ENCODE data around the gene TAS2R43. TPM values are rescaled to one million over a fixed set of nuclear protein-coding genes. Genes with fewer than 3 reads are reported as not detected.
A peak's percentile ranks its signal among the peaks of the same experiment; 100 is the strongest.
"Not testable (repeated sequence)": the region's sequence is repeated elsewhere in the genome, so short reads cannot be mapped to it uniquely, and the experiment has no call there.

The TAS2R43 gene, protein sequence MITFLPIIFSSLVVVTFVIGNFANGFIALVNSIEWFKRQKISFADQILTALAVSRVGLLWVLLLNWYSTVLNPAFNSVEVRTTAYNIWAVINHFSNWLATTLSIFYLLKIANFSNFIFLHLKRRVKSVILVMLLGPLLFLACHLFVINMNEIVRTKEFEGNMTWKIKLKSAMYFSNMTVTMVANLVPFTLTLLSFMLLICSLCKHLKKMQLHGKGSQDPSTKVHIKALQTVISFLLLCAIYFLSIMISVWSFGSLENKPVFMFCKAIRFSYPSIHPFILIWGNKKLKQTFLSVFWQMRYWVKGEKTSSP
- not detected for polyA plus RNA-seq

DNA sequence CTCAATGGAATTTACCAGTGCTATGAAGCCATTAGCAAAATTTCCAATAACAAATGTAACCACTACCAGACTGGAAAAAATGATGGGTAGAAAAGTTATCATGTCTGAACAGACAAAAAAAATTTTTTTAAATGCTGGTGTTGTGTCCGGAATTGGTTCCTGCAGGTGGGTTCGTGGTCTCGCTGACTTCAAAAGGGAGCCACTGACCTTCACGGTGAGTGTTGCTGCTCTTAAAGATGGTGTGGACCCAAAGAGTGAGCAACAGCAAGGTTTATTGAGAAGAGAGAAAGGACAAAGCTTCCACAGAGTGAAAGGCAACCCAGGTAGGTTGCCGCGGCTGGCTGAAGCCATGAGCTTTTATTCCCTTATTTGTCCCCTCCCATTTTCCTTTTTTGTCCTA is at the start of gene TAS2R43:
TSS of gene TAS2R43 (minus strand) at position 186 of the 400 bp plus-strand sequence. CDS start at position 102, 84 bp downstream.
- H3K4me1 Mint-ChIP-seq = peaks cover 0 to 1% of the 10 kb centered on the region in 2 donors
- no peaks in the 10 kb centered on the region for H3K27me3 Mint-ChIP-seq (ENCODE audit: low read depth in 3 of 3)
- H3K36me3 Mint-ChIP-seq = no peaks in the 10 kb centered on the region
- H3K9me3 Mint-ChIP-seq = no peaks in the 10 kb centered on the region
- no peak within 1 kb of the TSS for H3K4me3 Mint-ChIP-seq
- H3K27ac Mint-ChIP-seq = no peak within 1 kb of the TSS
- DNase-seq = no peak

DNA sequence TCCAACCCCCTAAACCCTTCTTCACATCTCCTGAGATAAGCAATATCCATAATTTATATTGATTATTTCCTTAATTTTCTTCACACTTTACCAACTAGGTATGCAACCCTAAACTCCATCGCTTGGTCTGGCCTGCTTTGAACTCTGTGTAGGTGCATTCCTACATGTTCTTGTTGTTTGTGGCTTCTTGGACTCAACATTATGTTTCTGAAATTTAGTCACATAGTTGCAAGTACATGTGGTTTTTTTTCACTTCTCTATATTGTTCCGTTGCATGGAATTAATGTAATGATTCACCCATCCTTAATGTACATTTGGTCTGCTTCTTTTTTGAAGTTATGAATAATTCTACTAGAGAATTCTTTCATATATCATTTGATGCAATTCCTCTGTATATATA is 44.0 kb upstream of the TAS2R43 start:
- Mint-ChIP-seq H3K4me1 (peaks cover 4 to 68% of the 10 kb centered on the region in 2 donors), H3K9me3 (no peaks in the 10 kb centered on the region), H3K27ac (no peak overlapping the region), H3K27me3 (ENCODE audit: low read depth in 3 of 3) (no peaks in the 10 kb centered on the region), H3K36me3 (no peaks in the 10 kb centered on the region), H3K4me3 (no peak overlapping the region)
- DNase-seq = no peak

DNA sequence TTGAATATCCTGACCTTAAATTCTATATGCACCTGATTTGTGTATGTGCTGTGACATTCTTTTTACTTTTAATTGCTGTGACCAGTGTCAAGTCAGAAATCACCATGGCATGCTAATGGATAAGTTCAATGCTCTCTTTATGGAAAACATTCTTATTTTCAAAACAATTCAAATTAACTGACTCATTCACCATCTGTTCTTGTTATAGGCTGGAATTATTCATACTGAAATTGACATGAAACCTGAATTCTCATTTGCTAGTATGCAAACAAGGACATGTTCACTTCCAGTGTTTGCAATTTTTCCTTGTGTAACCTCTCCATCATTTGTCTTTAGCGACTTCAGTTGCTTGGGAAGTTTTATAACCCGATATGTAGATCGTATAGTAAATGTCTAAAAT is 42.2 kb upstream of the TAS2R43 start, which contains the start of gene TAS2R30:
TSS of gene TAS2R30 (minus strand) at position 340 of the 400 bp plus-strand sequence. CDS start 400 bp downstream, outside the sequence.
- H3K9me3 Mint-ChIP-seq = no peaks in the 10 kb centered on the region
- H3K4me3 Mint-ChIP-seq = no peak within 1 kb of the TSS
- H3K27me3 Mint-ChIP-seq (ENCODE audit: low read depth in 3 of 3) = no peaks in the 10 kb centered on the region
- H3K36me3 Mint-ChIP-seq = peaks cover 0 to under 1% (median 0%) of the 10 kb centered on the region in 3 donors
- peaks cover 8 to 74% of the 10 kb centered on the region in 2 donors for H3K4me1 Mint-ChIP-seq
- DNase-seq = no peak
- H3K27ac Mint-ChIP-seq = no peak within 1 kb of the TSS

DNA sequence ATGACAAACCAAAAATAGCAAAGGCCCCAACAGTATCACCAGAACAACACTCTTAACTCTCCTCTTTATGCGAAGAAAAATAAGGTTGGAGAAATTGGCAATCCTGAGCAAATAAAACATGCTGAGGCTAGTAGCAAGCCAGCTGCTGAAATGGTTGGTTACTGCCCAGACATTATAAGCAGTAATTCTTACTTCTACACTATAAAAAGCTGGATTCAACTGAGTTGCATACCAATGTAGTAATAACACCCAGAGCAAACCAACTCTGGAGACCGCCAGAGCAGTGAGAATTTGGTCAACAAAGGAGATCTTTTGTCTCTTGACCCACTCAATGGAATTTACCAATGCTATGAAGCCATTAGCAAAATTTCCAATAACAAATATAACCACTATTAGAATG is 41.7 kb upstream of the TAS2R43 start:
- Mint-ChIP-seq H3K4me1 (peaks cover 8 to 78% of the 10 kb centered on the region in 2 donors), H3K27ac (no peak overlapping the region), H3K27me3 (ENCODE audit: low read depth in 3 of 3) (no peaks in the 10 kb centered on the region), H3K9me3 (no peaks in the 10 kb centered on the region), H3K36me3 (peaks cover 0 to 5% (median 0%) of the 10 kb centered on the region in 3 donors), H3K4me3 (no peak overlapping the region)
- DNase-seq = no peak

DNA sequence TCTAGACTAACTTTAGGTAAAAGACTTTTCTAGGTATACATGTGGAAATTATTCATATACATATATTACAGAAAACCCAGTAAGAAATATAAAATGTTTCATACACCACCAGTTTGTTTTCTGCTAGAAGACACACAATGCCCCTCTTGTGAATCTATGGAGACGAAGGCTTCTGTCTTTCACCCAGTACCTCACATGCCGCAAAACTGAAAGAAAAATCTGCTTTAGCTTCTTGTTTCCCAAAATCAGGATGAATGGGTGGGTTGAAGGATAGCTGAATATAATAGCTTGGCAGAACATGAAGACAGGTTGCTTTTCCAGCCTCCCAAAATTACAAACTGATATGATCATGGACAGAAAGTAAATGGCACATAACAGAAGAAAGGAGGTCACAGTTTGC is 41.0 kb upstream of the TAS2R43 start:
- no peaks in the 10 kb centered on the region for H3K9me3 Mint-ChIP-seq
- no peak overlapping the region for H3K4me3 Mint-ChIP-seq
- H3K36me3 Mint-ChIP-seq = peaks cover 0 to 8% (median 0%) of the 10 kb centered on the region in 3 donors
- DNase-seq = no peak
- H3K27ac Mint-ChIP-seq = no peak overlapping the region
- H3K27me3 Mint-ChIP-seq (ENCODE audit: low read depth in 3 of 3) = no peaks in the 10 kb centered on the region
- H3K4me1 Mint-ChIP-seq = peaks cover 8 to 83% of the 10 kb centered on the region in 2 donors

DNA sequence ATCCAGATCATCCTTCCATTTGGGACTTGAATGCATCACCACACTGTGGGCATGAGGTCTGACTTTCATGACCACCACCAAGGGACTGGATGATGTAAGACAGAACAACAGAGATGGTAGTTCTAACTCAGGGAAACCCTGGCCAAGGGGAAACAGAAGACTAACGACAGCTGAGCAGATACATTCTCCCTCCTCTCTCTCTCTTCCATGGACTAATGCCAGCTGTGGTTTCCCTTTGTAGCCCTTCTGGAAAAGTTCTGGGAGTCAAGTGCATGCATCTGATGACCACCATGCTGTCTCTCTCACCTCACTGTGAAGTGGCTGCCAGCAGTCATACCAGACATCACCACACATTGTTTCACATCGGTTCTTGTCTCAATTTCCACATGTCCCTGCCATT is 38.9 kb upstream of the TAS2R43 start:
- H3K4me3 Mint-ChIP-seq = no peak overlapping the region
- peak overlapping the region in 2 of 6 donors; percentile 19 to 59 for H3K27ac Mint-ChIP-seq
- H3K27me3 Mint-ChIP-seq (ENCODE audit: low read depth in 3 of 3) = no peaks in the 10 kb centered on the region
- H3K9me3 Mint-ChIP-seq = no peaks in the 10 kb centered on the region
- DNase-seq = no peak
- peaks cover 8 to 72% of the 10 kb centered on the region in 2 donors for H3K4me1 Mint-ChIP-seq
- H3K36me3 Mint-ChIP-seq = peaks cover 3 to 13% (median 6%) of the 10 kb centered on the region in 3 donors

DNA sequence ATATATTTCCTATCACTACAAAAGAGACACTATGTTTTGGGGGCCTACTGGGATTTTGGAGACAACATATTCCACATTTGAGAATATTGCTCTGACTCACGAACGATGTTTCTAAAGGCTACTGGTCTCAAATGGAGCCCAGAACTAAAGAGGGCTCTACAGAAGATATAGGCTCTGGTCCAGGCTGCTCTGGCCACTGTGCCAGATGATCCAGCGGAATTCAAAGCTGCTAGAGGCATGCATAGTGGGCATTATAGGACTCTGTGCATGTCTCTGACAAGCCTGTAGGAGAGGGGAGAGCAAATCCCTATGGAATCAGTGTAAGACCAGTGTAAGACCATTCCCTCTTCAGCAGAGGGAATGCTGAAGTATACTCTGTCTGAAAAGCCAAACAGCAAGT is 38.3 kb upstream of the TAS2R43 start:
- no peaks in the 10 kb centered on the region for H3K27me3 Mint-ChIP-seq (ENCODE audit: low read depth in 3 of 3)
- no peak for DNase-seq
- H3K9me3 Mint-ChIP-seq = no peaks in the 10 kb centered on the region
- peaks cover 3 to 13% (median 6%) of the 10 kb centered on the region in 3 donors for H3K36me3 Mint-ChIP-seq
- H3K27ac Mint-ChIP-seq = no peak overlapping the region
- peaks cover 8 to 66% of the 10 kb centered on the region in 2 donors for H3K4me1 Mint-ChIP-seq
- no peak overlapping the region for H3K4me3 Mint-ChIP-seq

DNA sequence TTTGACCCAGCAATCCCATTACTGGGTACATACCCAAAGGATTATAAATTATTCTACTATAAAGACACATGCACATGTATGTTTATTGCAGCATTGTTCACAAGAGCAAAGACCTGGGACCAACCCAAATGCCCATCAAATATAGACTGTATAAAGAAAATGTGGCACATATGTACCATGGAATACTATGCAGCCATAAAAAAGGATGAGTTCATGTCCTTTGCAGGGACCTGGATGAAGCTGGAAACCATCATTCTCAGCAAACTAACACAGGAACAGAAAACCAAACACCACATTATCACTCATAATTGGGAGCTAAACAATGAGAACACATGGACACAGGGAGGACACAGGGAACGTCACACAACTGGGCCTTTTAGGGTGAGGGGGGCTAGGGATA is 22.0 kb upstream of the TAS2R43 start:
- not testable (repeated sequence) for H3K27ac Mint-ChIP-seq; H3K27me3 Mint-ChIP-seq (ENCODE audit: low read depth in 3 of 3); DNase-seq; H3K4me3 Mint-ChIP-seq
- H3K36me3 Mint-ChIP-seq = peaks cover 10 to 34% (median 27%) of the 10 kb centered on the region in 3 donors
- peaks cover 0 to 14% (median 10%) of the 10 kb centered on the region in 6 donors for H3K9me3 Mint-ChIP-seq
- H3K4me1 Mint-ChIP-seq = peaks cover 36 to 97% of the 10 kb centered on the region in 2 donors

DNA sequence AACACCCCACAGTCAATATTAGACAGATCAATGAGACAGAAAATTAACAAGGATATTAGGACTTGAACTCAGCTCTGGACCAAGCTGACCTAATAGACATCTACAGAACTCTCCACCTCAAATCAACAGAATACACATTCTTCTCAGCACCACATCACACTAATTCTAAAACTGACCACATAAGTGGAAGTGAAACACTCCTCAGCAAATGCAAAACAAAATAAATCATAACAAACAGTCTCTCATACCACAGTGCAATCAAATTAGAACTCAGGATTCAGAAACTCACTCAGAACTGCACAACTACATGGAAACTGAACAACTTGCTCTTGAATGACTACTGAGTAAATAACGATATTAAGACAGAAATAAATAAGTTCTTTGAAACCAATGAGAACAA is 19.1 kb upstream of the TAS2R43 start:
- H3K27ac Mint-ChIP-seq = peak overlapping the region in 4 of 6 donors; percentile 2 to 62 (median 36)
- not testable (repeated sequence) for H3K27me3 Mint-ChIP-seq (ENCODE audit: low read depth in 3 of 3); DNase-seq
- peaks cover 0 to 14% (median 11%) of the 10 kb centered on the region in 6 donors for H3K9me3 Mint-ChIP-seq
- H3K4me1 Mint-ChIP-seq = peaks cover 54 to 96% of the 10 kb centered on the region in 2 donors
- H3K4me3 Mint-ChIP-seq = peak overlapping the region in 2 of 5 donors; percentile 8 to 55
- peaks cover 10 to 30% (median 12%) of the 10 kb centered on the region in 3 donors for H3K36me3 Mint-ChIP-seq

DNA sequence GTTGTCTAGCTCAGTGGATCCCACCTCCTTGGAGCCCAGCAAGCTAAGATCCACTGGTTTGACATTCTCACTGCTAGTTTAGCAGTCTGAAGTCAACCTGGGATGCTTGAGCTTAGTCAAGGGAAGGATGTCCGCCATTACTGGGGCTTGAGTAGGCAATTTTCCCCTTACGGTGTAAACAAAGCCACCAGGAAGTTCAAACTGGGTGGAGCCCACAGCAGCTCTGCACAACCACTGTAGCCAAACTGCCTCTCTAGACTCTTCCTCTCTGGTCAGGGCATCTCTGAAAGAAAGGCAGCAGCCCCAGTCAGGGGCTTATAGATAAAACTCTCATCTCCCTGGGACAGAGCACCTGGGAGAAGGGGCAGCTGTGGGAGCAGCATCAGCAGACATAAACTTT is 16.7 kb upstream of the TAS2R43 start:
- DNase-seq = no peak
- Mint-ChIP-seq H3K27ac (peak overlapping the region; percentile 8 to 82 (median 65)), H3K9me3 (peaks cover 0 to 14% (median 11%) of the 10 kb centered on the region in 6 donors), H3K27me3 (ENCODE audit: low read depth in 3 of 3) (peaks cover 0 to 3% (median 2%) of the 10 kb centered on the region in 3 donors), H3K36me3 (peaks cover 10 to 30% (median 16%) of the 10 kb centered on the region in 3 donors), H3K4me3 (peak overlapping the region; percentile 46 to 85 (median 70)), H3K4me1 (peaks cover 53 to 79% of the 10 kb centered on the region in 2 donors)

DNA sequence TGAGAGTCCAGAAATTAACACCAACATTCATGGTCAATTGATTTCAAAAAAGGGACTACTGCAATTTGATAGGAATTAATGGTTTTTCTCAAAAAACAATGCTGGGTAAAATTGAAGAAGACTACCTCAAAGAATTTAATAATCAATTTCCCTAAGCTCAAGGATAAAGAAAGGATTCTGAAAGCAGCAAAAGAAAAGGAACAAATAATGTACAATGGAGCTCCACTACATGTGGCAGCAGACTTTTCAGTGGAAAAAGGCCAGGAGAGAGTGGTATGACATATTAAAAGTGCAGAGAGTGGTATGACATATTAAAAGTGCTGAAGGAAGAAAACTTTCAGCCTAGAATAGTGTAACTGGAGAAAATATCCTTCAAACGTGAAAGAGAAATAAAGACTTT is 15.6 kb upstream of the TAS2R43 start:
- peaks cover 0 to 3% (median 2%) of the 10 kb centered on the region in 3 donors for H3K27me3 Mint-ChIP-seq (ENCODE audit: low read depth in 3 of 3)
- H3K27ac Mint-ChIP-seq = peak overlapping the region in 3 of 6 donors; percentile 0 to 60 (median 30)
- peaks cover 10 to 24% (median 13%) of the 10 kb centered on the region in 3 donors for H3K36me3 Mint-ChIP-seq
- DNase-seq = no peak
- H3K4me1 Mint-ChIP-seq = peaks cover 49 to 72% of the 10 kb centered on the region in 2 donors
- H3K9me3 Mint-ChIP-seq = peaks cover 0 to 16% (median 11%) of the 10 kb centered on the region in 6 donors
- H3K4me3 Mint-ChIP-seq = peak overlapping the region in 2 of 5 donors; percentile 17 to 41

DNA sequence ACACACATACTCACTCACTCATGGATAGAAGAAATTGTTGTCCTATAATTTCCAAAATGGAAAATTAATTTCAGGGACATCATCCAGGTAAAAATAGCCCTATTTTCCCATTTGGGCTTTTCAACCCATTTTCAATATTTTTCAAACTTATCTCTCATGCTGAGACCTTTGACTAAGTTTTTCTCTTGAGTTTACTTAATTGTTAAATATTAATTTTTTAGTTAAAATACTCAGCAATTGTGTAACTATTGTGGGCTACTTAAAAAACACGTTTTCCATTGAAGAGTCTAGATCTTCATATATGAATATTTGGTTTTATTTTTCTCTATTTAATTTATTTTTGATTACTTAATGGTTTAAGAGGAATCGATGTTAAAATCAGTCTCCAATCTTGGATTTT is 14.2 kb upstream of the TAS2R43 start:
- H3K4me3 Mint-ChIP-seq = no peak overlapping the region
- peaks cover 42 to 60% of the 10 kb centered on the region in 2 donors for H3K4me1 Mint-ChIP-seq
- DNase-seq = no peak
- peaks cover 0 to 3% (median 1%) of the 10 kb centered on the region in 3 donors for H3K27me3 Mint-ChIP-seq (ENCODE audit: low read depth in 3 of 3)
- peaks cover 4 to 13% (median 9%) of the 10 kb centered on the region in 3 donors for H3K36me3 Mint-ChIP-seq
- peak overlapping the region in 1 of 6 donors; percentile 35 for H3K27ac Mint-ChIP-seq
- H3K9me3 Mint-ChIP-seq = peaks cover 0 to 16% (median 8%) of the 10 kb centered on the region in 6 donors

DNA sequence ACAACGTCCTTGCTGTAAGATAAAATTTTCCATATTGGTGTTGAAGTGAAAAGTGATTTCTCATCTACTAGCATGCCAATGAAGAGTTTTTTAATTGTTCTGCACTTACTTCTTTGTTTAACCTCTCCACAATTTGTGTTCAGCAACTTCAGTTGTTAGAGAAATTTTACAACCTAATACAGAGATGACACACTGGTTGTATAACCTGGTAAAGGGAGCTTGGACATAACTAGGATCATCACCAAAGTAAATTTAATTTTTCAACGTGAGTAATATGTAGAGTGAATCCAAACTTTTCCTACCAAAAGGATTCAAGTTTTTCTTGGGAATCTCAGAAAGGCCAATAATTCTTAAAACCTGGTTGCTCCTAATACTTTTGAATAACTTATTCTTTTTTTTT is 13.4 kb upstream of the TAS2R43 start:
- Mint-ChIP-seq H3K4me3 (no peak overlapping the region), H3K9me3 (peaks cover 0 to 13% (median 3%) of the 10 kb centered on the region in 6 donors), H3K36me3 (peaks cover 0 to 6% (median 6%) of the 10 kb centered on the region in 3 donors), H3K27ac (no peak overlapping the region), H3K4me1 (peaks cover 35 to 52% of the 10 kb centered on the region in 2 donors), H3K27me3 (ENCODE audit: low read depth in 3 of 3) (peaks cover 0 to 3% (median 0%) of the 10 kb centered on the region in 3 donors)
- DNase-seq = no peak

DNA sequence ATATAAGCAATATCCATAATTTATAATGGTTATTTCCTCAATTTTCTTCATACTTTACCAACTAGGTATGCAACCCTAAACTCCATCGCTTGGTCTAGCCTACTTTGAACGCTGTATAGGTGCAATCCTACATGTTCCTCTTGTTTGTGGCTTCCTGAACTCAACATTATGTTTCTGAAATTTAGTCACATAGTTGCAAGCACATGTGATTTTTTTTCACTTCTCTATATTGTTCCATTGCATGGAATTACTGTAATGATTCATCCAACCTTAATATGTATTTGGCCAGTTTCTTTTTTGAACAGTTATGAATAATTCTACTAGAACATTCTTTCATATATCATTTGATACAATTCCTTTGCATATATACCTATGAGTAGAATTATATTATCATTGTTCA is 2.8 kb upstream of the TAS2R43 start:
- not testable (repeated sequence) for DNase-seq; H3K4me3 Mint-ChIP-seq; H3K9me3 Mint-ChIP-seq; H3K27me3 Mint-ChIP-seq (ENCODE audit: low read depth in 3 of 3); H3K36me3 Mint-ChIP-seq; H3K4me1 Mint-ChIP-seq; H3K27ac Mint-ChIP-seq

Data from immature natural killer cell (primary cell).